ENCODE measurements around the gene C1orf198. TPM values are rescaled to one million over a fixed set of nuclear protein-coding genes. Genes with fewer than 3 reads are reported as not detected.

C1orf198 gene
- polyA plus RNA-seq, 2 of the 4 experiments (the other 2 are of a cell fraction) = 12.0 to 20.4 TPM

DNA sequence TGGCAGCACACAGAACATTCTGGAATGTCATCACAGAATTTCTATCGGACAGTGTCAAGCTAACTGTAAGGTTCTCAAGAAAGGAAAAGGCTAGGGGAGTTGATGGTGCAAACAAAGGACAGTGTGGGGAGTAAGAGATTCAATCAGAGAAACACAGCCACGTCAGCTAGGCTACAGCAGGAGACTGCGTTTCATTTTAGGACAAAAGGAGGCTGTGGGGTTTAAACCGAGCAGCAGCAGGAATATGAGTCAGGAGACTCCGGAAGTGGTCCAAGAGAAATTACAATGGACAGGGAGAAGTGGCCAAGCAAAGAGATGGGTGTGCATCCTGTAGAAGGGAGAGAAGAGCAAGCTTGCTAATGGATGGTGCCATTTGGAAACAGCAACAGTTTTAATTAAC, 37.4 kb upstream of the C1orf198 start:
- ATAC-seq = no peak
- ChIA-PET CTCF (interaction anchor here (1.1 to 1.5 kb wide), 3 partner anchors 9 to 14 kb away, joined by 3 to 4 read pairs (median 3); no protein-coding TSS in a partner anchor), POLR2A (no interaction called here)
- H3K4me1 ChIP-seq = no peaks in the 10 kb centered on the region
- H3K4me2 ChIP-seq = no peak overlapping the region
- no peaks in the 10 kb centered on the region for H3K9me3 ChIP-seq
- 89% methylated on average over 5 of the region's 5 CpGs for WGBS (ENCODE audit: missing lambda C conversion rate)
- no peak for FAIRE-seq
- no peak overlapping the region for H3K4me3 ChIP-seq
- no peak overlapping the region for H3K27ac ChIP-seq
- TF ChIP-seq CHD4 (IDR thresholded peaks at IDR 0.05; ENCODE audit: borderline replicate concordance) (no peak), BHLHE40 (IDR thresholded peaks at IDR 0.05; ENCODE audit: low read depth, low read length) (no peak), TP53 (CRISPR knock-in tag; IDR thresholded peaks at IDR 0.05) (no peak), MAFK (IDR thresholded peaks at IDR 0.05; ENCODE audit: partially characterized antibody) (no peak), KDM1A (IDR thresholded peaks at IDR 0.05; ENCODE audit: low read depth) (no peak), NFE2L2 (conservative IDR thresholded peaks at IDR 0.05; ENCODE audit: low read length) (no peak), CEBPB (IDR thresholded peaks at IDR 0.05) (no peak), MAZ (IDR thresholded peaks at IDR 0.05; ENCODE audit: borderline replicate concordance, low read depth, low read length) (no peak), FOSL2 (IDR thresholded peaks at IDR 0.05) (no peak), FOSL2 (CRISPR knock-in tag; IDR thresholded peaks at IDR 0.05) (no peak)
- TF ChIP-seq, protein P1, sequence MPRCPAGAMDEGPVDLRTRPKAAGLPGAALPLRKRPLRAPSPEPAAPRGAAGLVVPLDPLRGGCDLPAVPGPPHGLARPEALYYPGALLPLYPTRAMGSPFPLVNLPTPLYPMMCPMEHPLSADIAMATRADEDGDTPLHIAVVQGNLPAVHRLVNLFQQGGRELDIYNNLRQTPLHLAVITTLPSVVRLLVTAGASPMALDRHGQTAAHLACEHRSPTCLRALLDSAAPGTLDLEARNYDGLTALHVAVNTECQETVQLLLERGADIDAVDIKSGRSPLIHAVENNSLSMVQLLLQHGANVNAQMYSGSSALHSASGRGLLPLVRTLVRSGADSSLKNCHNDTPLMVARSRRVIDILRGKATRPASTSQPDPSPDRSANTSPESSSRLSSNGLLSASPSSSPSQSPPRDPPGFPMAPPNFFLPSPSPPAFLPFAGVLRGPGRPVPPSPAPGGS (IDR thresholded peaks at IDR 0.05) = no peak
- TF ChIP-seq, protein P2, sequence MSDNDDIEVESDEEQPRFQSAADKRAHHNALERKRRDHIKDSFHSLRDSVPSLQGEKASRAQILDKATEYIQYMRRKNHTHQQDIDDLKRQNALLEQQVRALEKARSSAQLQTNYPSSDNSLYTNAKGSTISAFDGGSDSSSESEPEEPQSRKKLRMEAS (IDR thresholded peaks at IDR 0.05) = no peak
- no peak for DNase-seq (ENCODE audit: low read depth in 1 of 2, low spot score in 1 of 2)

DNA sequence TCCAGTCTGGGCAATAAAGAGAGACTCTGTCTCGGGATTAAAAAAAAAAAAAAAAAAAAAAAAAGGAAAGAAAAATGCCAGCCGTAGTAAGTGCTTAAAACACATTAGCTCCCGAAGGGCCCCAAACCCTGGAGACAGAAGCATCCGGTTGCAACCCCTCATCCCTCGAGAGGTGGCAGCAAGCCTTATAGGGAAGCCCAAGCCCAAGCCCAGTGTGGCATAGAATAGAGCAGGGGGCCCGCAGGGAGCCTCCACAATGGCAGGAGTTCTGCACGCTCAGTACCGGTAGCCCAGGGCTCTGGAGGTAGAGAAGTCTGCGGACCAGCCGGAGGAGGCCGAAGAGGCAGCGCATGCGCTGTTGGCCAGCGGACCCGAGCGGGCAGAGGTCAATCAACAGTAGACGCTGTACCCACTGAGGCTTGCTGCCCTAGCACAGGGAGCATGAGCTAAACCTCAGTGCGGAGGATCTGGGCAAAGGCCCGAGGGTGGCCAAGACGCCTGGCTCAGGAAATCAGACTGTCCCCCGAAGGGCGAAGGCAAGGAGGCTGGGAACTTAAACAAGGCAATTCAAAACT, 34.1 kb upstream of the C1orf198 start:
- ChIA-PET POLR2A (interaction anchor here (0.6 kb wide), 1 partner anchor 148 kb away, joined by 6 read pairs; no protein-coding TSS in a partner anchor), CTCF (interaction anchor here (1.0 kb wide), 1 partner anchor 699 kb away, joined by 3 read pairs; no protein-coding TSS in a partner anchor)
- no peak for FAIRE-seq
- Histone ChIP-seq H3K27ac (no peak overlapping the region), H3K4me2 (no peak overlapping the region), H3K4me1 (no peaks in the 10 kb centered on the region), H3K4me3 (no peak overlapping the region), H3K9me3 (no peaks in the 10 kb centered on the region)
- no peak for ATAC-seq
- no peak for TF ChIP-seq SMC3 (IDR thresholded peaks at IDR 0.05)
- no peak for TF ChIP-seq HEYL (CRISPR knock-in tag; IDR thresholded peaks at IDR 0.05)
- TF ChIP-seq, protein P3, sequence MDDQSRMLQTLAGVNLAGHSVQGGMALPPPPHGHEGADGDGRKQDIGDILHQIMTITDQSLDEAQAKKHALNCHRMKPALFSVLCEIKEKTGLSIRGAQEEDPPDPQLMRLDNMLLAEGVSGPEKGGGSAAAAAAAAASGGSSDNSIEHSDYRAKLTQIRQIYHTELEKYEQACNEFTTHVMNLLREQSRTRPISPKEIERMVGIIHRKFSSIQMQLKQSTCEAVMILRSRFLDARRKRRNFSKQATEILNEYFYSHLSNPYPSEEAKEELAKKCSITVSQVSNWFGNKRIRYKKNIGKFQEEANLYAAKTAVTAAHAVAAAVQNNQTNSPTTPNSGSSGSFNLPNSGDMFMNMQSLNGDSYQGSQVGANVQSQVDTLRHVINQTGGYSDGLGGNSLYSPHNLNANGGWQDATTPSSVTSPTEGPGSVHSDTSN (IDR thresholded peaks at IDR 0.05) = no peak
- TF ChIP-seq, protein P4, sequence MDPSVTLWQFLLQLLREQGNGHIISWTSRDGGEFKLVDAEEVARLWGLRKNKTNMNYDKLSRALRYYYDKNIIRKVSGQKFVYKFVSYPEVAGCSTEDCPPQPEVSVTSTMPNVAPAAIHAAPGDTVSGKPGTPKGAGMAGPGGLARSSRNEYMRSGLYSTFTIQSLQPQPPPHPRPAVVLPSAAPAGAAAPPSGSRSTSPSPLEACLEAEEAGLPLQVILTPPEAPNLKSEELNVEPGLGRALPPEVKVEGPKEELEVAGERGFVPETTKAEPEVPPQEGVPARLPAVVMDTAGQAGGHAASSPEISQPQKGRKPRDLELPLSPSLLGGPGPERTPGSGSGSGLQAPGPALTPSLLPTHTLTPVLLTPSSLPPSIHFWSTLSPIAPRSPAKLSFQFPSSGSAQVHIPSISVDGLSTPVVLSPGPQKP (IDR thresholded peaks at IDR 0.05; ENCODE audit: low read depth, low read length) = no peak
- no peak for TF ChIP-seq FOSB (CRISPR knock-in tag; IDR thresholded peaks at IDR 0.05)
- TF ChIP-seq, protein P5, sequence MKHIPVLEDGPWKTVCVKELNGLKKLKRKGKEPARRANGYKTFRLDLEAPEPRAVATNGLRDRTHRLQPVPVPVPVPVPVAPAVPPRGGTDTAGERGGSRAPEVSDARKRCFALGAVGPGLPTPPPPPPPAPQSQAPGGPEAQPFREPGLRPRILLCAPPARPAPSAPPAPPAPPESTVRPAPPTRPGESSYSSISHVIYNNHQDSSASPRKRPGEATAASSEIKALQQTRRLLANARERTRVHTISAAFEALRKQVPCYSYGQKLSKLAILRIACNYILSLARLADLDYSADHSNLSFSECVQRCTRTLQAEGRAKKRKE (CRISPR knock-in tag; IDR thresholded peaks at IDR 0.05; ENCODE audit: low read depth) = no peak
- no peak for TF ChIP-seq BHLHE40 (IDR thresholded peaks at IDR 0.05; ENCODE audit: low read depth, low read length)
- TF ChIP-seq HOXB5 (CRISPR knock-in tag; IDR thresholded peaks at IDR 0.05) = no peak
- TF ChIP-seq EHMT2 (IDR thresholded peaks at IDR 0.05; ENCODE audit: low read depth) = no peak
- TF ChIP-seq CEBPB (IDR thresholded peaks at IDR 0.05) = no peak
- no peak for TF ChIP-seq GATA3 (IDR thresholded peaks at IDR 0.05; ENCODE audit: borderline replicate concordance)
- TF ChIP-seq NFE2L2 (conservative IDR thresholded peaks at IDR 0.05; ENCODE audit: low read length) = no peak
- no peak for DNase-seq (ENCODE audit: low read depth in 1 of 2, low spot score in 1 of 2)
- 94% methylated on average over 20 of the region's 22 CpGs for WGBS (ENCODE audit: missing lambda C conversion rate)
